NB4 (cell line): ENCODE data around the gene CCDC89.

Experiments used
- MAX ChIP-seq: IDR thresholded peaks from 2 replicates; pipeline ENCODE4 v1.6.1; 2011; ENCODE audit warnings: low read depth, low read length
- MYC ChIP-seq: IDR thresholded peaks from 2 replicates; pipeline ENCODE4 v1.6.1; 2011; ENCODE audit warnings: low read depth, low read length
- POLR2A ChIP-seq: IDR thresholded peaks from 2 replicates; pipeline ENCODE4 v1.6.1; 2011; ENCODE audit warnings: mild to moderate bottlenecking; ENCODE audit not compliant: insufficient read length; ENCODE audit errors: extremely low read depth
- TF ChIP-seq, protein P1 (sequence below): IDR thresholded peaks from one replicate; pipeline ENCODE4 v1.5.1; 2012; ENCODE audit warnings: low read depth, low read length

GRCh38 chr11:85665733-85666132, 20.3 kb downstream of the CCDC89 start:
- TF ChIP-seq, protein P1, sequence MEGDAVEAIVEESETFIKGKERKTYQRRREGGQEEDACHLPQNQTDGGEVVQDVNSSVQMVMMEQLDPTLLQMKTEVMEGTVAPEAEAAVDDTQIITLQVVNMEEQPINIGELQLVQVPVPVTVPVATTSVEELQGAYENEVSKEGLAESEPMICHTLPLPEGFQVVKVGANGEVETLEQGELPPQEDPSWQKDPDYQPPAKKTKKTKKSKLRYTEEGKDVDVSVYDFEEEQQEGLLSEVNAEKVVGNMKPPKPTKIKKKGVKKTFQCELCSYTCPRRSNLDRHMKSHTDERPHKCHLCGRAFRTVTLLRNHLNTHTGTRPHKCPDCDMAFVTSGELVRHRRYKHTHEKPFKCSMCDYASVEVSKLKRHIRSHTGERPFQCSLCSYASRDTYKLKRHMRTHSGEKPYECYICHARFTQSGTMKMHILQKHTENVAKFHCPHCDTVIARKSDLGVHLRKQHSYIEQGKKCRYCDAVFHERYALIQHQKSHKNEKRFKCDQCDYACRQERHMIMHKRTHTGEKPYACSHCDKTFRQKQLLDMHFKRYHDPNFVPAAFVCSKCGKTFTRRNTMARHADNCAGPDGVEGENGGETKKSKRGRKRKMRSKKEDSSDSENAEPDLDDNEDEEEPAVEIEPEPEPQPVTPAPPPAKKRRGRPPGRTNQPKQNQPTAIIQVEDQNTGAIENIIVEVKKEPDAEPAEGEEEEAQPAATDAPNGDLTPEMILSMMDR = no peak
- TF ChIP-seq POLR2A (no peak), MYC (no peak), MAX (no peak)
